ENCODE measurements around the gene EEF1G. TPM values are rescaled to one million over a fixed set of nuclear protein-coding genes. Genes with fewer than 3 reads are reported as not detected.

The EEF1G gene
- total and polyA plus RNA-seq, 9 of the 15 experiments (the other 6 are each of a cell fraction or from before 2014, with no cell fraction given) = 985 to 2,349 (median 2,035) TPM

DNA sequence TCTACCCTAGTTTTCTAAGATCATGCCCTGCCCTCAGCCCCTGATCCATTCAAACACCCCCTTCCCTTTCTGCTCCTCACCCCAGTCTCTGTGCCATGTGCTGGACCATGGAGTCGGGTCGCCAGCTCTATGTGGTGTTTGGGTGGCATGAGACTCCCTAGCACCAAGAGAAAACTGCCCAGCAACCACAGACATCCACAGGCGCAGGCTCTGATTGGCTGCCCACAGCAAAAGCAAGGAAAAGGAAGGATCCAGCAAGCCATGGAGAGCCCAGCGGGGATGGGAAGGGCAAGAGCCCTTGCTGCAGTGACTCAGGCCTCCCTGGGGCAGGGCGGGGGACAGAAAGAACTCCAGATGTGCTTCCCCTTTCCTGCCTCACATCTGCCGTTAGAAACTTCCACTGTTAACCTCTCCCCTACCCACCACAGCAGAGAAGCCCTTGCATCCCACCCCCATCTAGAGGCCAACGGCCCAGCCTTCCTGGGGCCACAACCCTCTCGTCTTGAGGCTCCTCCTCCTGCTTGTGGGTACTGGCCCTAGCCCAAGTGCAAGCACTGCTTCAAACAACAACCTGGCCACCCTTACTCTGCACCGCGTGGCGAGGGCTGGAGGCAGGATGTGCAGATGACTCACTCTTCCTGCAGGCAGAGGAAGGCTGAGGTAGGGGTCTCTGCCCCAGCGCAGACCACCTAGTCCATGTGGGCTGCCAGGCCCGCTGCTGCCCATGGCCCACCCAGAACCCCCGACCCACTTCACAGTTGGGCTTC lies 17.4 kb downstream of the EEF1G start (continued):
- TF ChIP-seq SP1 (CRISPR knock-in tag; IDR thresholded peaks at IDR 0.05) = 0 out of 2 replicates have a peak, but pooled peaks have one; percentile 43
- peak; percentile 63; the same call in 1 of the 2 replicates for TF ChIP-seq POLR2G (IDR thresholded peaks at IDR 0.05; ENCODE audit: low read depth, low read length)
- TF ChIP-seq, protein P1, sequence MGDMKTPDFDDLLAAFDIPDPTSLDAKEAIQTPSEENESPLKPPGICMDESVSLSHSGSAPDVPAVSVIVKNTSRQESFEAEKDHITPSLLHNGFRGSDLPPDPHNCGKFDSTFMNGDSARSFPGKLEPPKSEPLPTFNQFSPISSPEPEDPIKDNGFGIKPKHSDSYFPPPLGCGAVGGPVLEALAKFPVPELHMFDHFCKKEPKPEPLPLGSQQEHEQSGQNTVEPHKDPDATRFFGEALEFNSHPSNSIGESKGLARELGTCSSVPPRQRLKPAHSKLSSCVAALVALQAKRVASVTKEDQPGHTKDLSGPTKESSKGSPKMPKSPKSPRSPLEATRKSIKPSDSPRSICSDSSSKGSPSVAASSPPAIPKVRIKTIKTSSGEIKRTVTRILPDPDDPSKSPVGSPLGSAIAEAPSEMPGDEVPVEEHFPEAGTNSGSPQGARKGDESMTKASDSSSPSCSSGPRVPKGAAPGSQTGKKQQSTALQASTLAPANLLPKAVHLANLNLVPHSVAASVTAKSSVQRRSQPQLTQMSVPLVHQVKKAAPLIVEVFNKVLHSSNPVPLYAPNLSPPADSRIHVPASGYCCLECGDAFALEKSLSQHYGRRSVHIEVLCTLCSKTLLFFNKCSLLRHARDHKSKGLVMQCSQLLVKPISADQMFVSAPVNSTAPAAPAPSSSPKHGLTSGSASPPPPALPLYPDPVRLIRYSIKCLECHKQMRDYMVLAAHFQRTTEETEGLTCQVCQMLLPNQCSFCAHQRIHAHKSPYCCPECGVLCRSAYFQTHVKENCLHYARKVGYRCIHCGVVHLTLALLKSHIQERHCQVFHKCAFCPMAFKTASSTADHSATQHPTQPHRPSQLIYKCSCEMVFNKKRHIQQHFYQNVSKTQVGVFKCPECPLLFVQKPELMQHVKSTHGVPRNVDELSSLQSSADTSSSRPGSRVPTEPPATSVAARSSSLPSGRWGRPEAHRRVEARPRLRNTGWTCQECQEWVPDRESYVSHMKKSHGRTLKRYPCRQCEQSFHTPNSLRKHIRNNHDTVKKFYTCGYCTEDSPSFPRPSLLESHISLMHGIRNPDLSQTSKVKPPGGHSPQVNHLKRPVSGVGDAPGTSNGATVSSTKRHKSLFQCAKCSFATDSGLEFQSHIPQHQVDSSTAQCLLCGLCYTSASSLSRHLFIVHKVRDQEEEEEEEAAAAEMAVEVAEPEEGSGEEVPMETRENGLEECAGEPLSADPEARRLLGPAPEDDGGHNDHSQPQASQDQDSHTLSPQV (IDR thresholded peaks at IDR 0.05) = peak; percentile 85
- no peak for TF ChIP-seq BDP1 (IDR thresholded peaks at IDR 0.05; ENCODE audit: insufficient read depth, insufficient read length)
- TF ChIP-seq, protein P2, sequence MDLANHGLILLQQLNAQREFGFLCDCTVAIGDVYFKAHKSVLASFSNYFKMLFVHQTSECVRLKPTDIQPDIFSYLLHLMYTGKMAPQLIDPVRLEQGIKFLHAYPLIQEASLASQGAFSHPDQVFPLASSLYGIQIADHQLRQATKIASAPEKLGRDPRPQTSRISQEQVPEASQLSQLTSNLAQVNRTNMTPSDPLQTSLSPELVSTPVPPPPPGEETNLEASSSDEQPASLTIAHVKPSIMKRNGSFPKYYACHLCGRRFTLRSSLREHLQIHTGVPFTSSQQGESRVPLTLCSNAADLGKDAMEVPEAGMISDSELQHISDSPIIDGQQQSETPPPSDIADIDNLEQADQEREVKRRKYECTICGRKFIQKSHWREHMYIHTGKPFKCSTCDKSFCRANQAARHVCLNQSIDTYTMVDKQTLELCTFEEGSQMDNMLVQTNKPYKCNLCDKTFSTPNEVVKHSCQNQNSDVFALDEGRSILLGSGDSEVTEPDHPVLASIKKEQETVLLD (IDR thresholded peaks at IDR 0.05) = no peak
- TF ChIP-seq ELF4 (CRISPR knock-in tag; IDR thresholded peaks at IDR 0.05) = peak; percentile 71
- TF ChIP-seq, protein P3, sequence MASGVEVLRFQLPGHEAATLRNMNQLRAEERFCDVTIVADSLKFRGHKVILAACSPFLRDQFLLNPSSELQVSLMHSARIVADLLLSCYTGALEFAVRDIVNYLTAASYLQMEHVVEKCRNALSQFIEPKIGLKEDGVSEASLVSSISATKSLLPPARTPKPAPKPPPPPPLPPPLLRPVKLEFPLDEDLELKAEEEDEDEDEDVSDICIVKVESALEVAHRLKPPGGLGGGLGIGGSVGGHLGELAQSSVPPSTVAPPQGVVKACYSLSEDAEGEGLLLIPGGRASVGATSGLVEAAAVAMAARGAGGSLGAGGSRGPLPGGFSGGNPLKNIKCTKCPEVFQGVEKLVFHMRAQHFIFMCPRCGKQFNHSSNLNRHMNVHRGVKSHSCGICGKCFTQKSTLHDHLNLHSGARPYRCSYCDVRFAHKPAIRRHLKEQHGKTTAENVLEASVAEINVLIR (CRISPR knock-in tag; IDR thresholded peaks at IDR 0.05) = peak; percentile 44; the same call in 1 of the 2 replicates
- TF ChIP-seq, protein P4, sequence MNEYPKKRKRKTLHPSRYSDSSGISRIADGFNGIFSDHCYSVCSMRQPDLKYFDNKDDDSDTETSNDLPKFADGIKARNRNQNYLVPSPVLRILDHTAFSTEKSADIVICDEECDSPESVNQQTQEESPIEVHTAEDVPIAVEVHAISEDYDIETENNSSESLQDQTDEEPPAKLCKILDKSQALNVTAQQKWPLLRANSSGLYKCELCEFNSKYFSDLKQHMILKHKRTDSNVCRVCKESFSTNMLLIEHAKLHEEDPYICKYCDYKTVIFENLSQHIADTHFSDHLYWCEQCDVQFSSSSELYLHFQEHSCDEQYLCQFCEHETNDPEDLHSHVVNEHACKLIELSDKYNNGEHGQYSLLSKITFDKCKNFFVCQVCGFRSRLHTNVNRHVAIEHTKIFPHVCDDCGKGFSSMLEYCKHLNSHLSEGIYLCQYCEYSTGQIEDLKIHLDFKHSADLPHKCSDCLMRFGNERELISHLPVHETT (CRISPR knock-in tag; conservative IDR thresholded peaks at IDR 0.05 in 1 of 2, IDR thresholded peaks at IDR 0.05 in 1 of 2) = peak in 1 of 2 experiments; percentile 20; a peak in 1 of 4 replicates
- TF ChIP-seq, protein P5, sequence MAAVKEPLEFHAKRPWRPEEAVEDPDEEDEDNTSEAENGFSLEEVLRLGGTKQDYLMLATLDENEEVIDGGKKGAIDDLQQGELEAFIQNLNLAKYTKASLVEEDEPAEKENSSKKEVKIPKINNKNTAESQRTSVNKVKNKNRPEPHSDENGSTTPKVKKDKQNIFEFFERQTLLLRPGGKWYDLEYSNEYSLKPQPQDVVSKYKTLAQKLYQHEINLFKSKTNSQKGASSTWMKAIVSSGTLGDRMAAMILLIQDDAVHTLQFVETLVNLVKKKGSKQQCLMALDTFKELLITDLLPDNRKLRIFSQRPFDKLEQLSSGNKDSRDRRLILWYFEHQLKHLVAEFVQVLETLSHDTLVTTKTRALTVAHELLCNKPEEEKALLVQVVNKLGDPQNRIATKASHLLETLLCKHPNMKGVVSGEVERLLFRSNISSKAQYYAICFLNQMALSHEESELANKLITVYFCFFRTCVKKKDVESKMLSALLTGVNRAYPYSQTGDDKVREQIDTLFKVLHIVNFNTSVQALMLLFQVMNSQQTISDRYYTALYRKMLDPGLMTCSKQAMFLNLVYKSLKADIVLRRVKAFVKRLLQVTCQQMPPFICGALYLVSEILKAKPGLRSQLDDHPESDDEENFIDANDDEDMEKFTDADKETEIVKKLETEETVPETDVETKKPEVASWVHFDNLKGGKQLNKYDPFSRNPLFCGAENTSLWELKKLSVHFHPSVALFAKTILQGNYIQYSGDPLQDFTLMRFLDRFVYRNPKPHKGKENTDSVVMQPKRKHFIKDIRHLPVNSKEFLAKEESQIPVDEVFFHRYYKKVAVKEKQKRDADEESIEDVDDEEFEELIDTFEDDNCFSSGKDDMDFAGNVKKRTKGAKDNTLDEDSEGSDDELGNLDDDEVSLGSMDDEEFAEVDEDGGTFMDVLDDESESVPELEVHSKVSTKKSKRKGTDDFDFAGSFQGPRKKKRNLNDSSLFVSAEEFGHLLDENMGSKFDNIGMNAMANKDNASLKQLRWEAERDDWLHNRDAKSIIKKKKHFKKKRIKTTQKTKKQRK (IDR thresholded peaks at IDR 0.05; ENCODE audit: borderline replicate concordance, low read depth, low read length) = no peak
- TF ChIP-seq, protein P6, sequence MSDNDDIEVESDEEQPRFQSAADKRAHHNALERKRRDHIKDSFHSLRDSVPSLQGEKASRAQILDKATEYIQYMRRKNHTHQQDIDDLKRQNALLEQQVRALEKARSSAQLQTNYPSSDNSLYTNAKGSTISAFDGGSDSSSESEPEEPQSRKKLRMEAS (CRISPR knock-in tag; IDR thresholded peaks at IDR 0.05) = peak; percentile 86
- peak; percentile 24 for TF ChIP-seq RBBP5 (IDR thresholded peaks at IDR 0.05; ENCODE audit: borderline replicate concordance, insufficient read depth, low read length, poor library complexity, severe bottlenecking)
- peak; percentile 24 for TF ChIP-seq KDM5B (IDR thresholded peaks at IDR 0.05; ENCODE audit: insufficient replicate concordance, low read depth, low read length)

All from K562 (cell line).